HuH-7 (cell line): Measurements from ENCODE around the gene PCMT1.
"Not testable (repeated sequence)": the region's sequence is repeated elsewhere in the genome, so short reads cannot be mapped to it uniquely, and the experiment has no call there.

Source experiments
- DNase-seq: peaks from one replicate; pipeline ENCODE4 v3.0.0; 2011; ENCODE audit warnings: low spot score

PCMT1 gene

GRCh38 chr6:149750136-149750609, 632 bp downstream of the PCMT1 start:
- DNase-seq, result peak; percentile 76

DNA sequence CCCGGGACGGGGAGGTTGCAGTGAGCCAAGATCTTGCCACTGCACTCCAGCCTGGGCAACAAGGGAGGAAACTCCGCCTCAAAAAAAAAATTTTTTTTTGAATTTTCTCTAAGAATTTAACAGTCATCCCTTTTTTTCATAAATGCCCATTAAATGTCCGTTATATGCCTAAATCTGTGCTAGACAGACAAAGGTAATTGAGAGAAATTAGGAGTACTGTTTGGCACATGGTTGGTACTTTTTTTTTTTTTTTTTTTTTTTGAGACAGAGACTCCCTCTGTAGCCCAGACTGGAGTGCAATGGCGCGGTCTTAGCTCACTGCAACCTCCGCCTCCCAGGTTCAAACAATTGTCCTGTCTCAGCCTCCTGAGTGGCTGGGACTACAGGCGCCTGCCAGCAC, 1.7 kb downstream of the PCMT1 start:
- no peak for DNase-seq

DNA sequence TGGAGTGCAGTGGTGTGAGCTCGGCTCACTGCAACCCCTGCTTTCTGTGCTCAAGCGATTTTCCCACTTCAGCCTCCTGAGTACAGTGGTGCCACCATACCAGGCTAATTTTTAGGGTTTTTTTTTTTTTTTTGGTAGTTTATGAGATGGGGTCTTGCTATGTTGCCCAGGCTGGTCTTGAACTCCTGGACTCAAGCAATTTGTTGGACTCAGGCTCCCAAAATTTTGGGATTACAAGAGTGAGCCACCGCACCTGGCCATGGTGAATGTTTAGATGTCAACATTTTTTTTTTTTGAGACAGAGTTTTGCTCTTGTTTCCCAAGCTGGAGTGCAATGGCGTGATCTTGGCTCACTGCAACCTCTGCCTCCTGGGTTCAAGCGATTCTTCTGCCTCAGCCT, 2.4 kb downstream of the PCMT1 start:
- DNase-seq, result not testable (repeated sequence)

GRCh38 chr6:149752600-149753373, 3.2 kb downstream of the PCMT1 start:
- no peak for DNase-seq

DNA sequence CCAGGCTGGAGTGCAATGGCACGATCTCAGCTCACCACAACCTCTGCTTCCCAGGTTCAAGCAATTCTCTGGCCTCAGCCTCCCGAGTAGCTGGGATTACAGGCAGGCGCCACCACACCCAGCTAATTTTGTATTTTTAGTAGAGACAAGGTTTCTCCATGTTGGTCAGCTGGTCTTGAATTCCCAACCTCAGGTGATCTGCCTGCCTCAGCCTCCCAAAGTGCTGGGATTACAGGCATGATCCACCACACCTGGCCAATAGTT, 3.8 kb downstream of the PCMT1 start:
- DNase-seq, result not testable (repeated sequence)

DNA sequence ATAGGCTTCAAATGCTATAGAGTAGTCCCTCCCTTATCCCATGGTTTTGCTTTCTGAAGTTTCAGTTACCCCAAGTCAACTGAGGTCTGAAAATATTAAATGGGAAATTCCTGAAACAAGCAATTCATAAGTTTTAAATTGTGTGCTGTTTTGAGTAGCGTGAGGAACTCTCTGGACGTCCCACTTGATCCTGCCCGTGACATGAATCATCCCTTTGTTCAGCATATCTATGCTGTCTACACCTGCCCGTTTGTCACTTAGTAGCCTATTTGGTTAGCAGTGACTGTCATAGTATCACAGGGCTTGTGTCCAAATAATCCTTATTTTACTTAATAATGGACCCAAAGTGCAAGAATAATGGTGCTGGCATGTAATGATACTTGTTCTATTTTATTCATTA, 5.0 kb downstream of the PCMT1 start:
- DNase-seq, result no peak

- DNase-seq, result peak; percentile 28
Measured at GRCh38 chr6:149755300-149756260, 6.0 kb downstream of the PCMT1 start.

DNA sequence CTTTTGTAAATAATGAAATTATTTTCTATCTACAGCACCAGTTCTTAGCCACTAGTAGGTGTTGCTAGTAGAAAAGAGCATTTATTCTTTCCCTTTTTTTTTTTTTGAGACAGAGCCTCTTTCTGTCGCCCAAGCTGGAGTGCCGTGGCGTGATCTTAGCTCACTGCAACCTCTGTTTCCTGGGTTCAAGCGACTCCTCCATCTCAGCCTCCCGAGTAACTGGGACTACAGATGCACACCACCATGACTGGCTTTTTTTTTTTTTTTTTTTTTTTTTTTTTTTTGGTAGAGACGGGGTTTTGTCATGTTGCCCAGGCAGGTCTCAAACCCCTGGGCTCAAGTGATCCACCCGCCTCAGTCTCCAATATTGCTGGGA, 6.7 kb downstream of the PCMT1 start:
- no peak for DNase-seq

- no peak for DNase-seq
Measured at GRCh38 chr6:149761438-149761837, 11.9 kb downstream of the PCMT1 start.

DNA sequence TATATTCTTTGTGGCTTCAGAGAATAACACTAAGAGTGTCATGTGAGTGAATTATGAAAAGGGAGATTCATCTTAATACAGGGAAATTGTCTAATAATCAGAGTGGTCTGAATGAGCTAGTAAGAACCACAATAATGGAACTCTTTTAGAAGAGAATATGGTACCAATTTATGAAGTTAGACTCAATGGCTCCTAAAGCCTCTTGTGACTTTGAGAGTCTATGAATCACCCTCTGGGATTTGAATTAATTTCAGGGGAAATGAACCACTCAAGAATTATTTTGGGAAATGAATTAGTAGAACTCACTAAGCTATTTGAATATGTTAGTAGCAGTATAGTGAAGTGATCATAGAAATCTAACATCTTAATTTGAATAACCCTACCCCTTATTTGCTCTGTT, 14.3 kb downstream of the PCMT1 start:
- DNase-seq, result no peak

DNA sequence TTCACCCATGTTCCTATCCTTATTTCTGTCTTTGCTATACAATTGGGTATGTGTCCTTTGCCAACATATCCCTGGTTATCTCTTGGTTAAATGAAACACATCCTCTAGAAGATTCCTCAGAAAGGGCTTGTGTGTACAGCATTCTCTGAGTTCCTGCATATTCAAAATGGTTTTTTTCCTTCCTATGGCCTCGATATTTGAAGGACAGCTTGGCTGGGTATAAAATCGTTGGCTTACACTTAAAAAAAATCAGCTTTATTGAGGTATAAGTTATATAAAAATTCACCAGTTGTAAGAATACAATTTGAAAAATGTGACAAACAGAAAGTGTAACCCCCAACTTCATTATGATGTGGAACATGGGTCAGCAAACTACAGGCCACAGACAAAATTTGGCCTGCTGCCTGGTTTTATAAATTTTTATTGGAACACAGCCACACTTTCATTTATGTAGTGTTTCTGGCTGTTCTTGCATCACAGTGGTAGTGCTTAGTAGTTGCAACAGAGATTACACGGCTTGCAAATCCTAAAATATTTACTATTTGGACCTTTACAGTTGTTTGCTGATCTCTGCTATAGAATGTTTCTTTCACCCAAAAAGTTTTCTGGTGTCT, 16.7 kb downstream of the PCMT1 start:
- no peak for DNase-seq

GRCh38 chr6:149769676-149770075, 20.1 kb downstream of the PCMT1 start:
- no peak for DNase-seq

- no peak for DNase-seq
Measured at GRCh38 chr6:149771185-149771584, 21.6 kb downstream of the PCMT1 start.

GRCh38 chr6:149771925-149772324, 22.4 kb downstream of the PCMT1 start:
- no peak for DNase-seq

DNA sequence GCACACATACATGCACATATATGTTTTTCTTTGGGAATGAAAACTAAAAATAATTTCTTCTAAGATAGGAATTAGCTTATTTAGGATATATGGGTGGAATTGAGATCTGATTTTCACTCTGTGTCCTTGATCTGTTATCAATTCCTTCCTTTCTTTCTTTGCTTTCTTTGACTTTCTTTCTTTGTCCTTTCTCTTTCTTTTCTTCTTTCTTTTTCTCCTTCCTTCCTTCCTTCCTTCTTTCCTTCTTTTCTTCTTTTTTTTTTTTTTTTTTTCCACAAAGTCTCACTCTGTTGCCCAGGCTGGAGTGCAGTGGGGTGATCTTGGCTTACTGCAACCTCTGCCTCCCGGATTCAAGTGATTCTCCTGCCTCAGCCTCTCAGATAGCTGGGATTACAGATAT, 28.1 kb downstream of the PCMT1 start:
- DNase-seq, result no peak

DNA sequence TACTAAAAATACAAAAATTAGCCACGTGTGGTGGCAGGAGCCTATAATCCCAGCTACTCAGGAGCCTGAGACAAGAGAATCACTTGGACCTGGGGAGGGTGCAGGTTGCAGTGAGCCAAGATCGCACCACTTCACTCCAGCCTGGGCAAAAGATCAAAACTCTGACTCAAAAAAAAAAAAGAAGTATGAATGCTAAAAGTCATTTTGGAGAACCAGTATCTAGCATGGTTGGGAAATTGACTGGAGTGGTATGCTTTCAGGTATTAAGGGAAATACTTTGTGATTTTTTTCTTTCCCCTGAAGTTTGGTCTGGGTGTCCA, 30.1 kb downstream of the PCMT1 start:
- DNase-seq, result no peak

- DNase-seq, result no peak
Measured at GRCh38 chr6:149781715-149782114, 32.2 kb downstream of the PCMT1 start.

DNA sequence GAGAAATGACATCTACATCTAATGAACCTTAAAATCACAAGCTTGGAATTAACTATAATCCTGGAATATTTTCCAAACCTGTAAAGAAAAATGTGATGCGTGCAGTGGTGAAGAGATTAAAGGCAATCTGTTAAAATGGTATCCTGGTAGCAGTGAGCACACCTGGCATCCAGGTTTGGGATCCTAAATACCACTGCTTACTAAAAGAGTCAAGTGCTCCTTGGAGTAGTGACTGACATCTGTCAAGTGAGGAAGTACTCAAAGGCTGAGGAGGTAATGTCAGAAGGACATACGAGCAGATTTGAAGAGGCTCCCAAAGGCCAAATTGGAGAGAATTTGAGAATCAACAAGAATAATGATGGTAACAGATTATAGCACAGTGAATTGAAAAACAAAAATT, 32.8 kb downstream of the PCMT1 start:
- no peak for DNase-seq

GRCh38 chr6:149783551-149783950, 34.0 kb downstream of the PCMT1 start:
- no peak for DNase-seq

DNA sequence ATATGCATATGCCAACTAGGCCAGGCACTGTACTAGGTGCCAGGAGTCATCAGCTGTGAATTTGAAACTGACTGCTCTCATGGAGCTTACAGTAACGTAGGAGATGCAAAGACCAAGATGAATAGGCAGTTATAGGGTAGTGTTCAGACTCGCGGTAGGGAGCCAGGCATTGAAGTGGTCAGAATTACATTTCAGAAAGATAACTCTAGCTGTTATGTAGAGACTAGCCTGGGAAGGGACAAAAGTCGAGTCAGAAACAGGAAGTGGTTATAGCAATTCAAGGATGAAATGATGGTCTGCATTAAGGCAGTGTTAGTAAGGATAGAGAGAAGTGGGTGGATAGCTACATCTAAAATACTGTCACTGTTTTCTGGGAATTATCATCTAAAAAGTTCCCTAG, 56.6 kb downstream of the PCMT1 start:
- no peak for DNase-seq

- no peak for DNase-seq
Measured at GRCh38 chr6:149809798-149810197, 60.3 kb downstream of the PCMT1 start.

DNA sequence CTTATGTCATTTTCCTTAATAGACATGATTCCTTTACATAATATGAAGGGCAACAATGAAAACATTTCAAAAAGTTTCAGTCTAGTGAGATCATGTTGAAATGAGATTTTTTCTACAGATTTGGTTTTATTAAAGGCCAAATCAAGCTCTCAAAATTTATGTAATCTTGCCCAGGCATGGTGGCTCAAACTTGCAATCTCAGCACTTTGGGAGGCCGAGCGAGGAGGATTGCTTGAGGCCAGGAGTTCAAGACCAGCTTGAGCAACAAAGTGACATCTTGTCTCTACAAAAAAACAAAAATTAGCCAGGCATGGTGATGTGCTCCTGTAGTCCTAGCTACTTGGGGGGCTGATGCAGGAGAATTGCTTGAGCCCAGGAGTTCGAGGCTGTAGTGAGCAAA, 63.8 kb downstream of the PCMT1 start:
- DNase-seq, result no peak

- DNase-seq, result no peak
Measured at GRCh38 chr6:149815788-149816187, 66.2 kb downstream of the PCMT1 start.
